Measurements from ENCODE around the gene ZNF778.

- TF ChIP-seq, protein P1, sequence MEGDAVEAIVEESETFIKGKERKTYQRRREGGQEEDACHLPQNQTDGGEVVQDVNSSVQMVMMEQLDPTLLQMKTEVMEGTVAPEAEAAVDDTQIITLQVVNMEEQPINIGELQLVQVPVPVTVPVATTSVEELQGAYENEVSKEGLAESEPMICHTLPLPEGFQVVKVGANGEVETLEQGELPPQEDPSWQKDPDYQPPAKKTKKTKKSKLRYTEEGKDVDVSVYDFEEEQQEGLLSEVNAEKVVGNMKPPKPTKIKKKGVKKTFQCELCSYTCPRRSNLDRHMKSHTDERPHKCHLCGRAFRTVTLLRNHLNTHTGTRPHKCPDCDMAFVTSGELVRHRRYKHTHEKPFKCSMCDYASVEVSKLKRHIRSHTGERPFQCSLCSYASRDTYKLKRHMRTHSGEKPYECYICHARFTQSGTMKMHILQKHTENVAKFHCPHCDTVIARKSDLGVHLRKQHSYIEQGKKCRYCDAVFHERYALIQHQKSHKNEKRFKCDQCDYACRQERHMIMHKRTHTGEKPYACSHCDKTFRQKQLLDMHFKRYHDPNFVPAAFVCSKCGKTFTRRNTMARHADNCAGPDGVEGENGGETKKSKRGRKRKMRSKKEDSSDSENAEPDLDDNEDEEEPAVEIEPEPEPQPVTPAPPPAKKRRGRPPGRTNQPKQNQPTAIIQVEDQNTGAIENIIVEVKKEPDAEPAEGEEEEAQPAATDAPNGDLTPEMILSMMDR (IDR thresholded peaks at IDR 0.05) = no peak
- no peak for TF ChIP-seq KDM1A (IDR thresholded peaks at IDR 0.05; ENCODE audit: low read depth)
- TF ChIP-seq RFX5 (IDR thresholded peaks at IDR 0.05) = no peak
- TF ChIP-seq POLR2A (IDR thresholded peaks at IDR 0.05; ENCODE audit: low read length) = no peak
- no peak for TF ChIP-seq NFE2L2 (conservative IDR thresholded peaks at IDR 0.05; ENCODE audit: low read length)
- TF ChIP-seq KDM5A (IDR thresholded peaks at IDR 0.05) = no peak
- no peak for TF ChIP-seq PHF8 (IDR thresholded peaks at IDR 0.05; ENCODE audit: borderline replicate concordance, low read depth)
- no peak for TF ChIP-seq HES2 (IDR thresholded peaks at IDR 0.05)
- no peak for TF ChIP-seq EP300 (IDR thresholded peaks at IDR 0.05)
- TF ChIP-seq PBX3 (IDR thresholded peaks at IDR 0.05) = no peak
Measured at GRCh38 chr16:89221604-89222003, 4.1 kb downstream of the ZNF778 start.
